HG02759 (cell line): ENCODE measurements around the gene MAML3.

Experiments
- ATAC-seq: cut with Tn5 transposase; IDR thresholded peaks from one replicate; pipeline ENCODE4 v1.9.1; 2021; ENCODE audit warnings: mild to moderate bottlenecking, moderate library complexity; ENCODE audit not compliant: unreplicated experiment

Gene MAML3

DNA sequence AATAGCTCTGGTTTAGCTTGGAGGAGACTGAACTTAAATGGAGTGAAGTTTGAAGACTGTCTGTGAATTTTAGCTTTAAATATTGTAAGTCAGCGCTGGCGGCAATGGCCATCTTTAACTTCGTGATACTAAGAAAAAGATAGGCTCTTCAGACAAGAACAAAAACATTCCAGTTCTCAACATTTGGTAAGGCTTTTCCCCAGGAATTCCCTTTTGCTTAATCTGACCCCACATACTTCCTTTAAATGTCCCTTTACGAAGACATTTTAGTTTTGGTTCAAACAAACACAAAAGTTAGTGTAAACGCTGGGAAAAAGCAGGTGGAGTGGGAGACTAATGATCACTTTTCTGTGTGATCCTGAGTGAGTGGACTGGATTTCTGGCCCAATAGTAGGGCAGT lies 106.2 kb downstream of the MAML3 start:
- no peak for ATAC-seq

GRCh38 chr4:140047017-140047640 lies 106.9 kb downstream of the MAML3 start:
- ATAC-seq = no peak

GRCh38 chr4:140046543-140046942 lies 107.4 kb downstream of the MAML3 start:
- no peak for ATAC-seq

GRCh38 chr4:140046016-140046415 lies 108.0 kb downstream of the MAML3 start:
- ATAC-seq = no peak

GRCh38 chr4:140044337-140044902 lies 109.6 kb downstream of the MAML3 start:
- no peak for ATAC-seq

DNA sequence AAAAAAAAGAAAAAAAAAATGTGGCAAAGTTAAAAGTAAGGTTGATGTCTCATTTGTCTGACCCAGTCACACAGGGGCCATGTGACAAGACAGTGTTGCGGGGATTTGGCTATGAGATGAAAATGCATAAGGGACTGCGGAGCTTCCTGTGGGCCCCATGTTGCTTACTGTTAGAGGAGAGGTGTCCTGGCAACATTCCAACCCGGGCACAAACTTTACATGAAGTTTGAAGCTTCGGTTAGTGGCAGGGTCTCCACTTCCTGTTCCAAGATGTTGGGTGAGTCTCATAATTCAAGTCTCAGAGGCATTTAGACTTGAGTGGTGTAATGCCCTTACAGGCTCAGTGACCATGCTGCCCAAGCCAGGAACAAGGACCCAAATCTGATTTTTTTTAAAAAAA lies 111.3 kb downstream of the MAML3 start:
- ATAC-seq = no peak

GRCh38 chr4:140038031-140038533 lies 115.9 kb downstream of the MAML3 start:
- no peak for ATAC-seq

DNA sequence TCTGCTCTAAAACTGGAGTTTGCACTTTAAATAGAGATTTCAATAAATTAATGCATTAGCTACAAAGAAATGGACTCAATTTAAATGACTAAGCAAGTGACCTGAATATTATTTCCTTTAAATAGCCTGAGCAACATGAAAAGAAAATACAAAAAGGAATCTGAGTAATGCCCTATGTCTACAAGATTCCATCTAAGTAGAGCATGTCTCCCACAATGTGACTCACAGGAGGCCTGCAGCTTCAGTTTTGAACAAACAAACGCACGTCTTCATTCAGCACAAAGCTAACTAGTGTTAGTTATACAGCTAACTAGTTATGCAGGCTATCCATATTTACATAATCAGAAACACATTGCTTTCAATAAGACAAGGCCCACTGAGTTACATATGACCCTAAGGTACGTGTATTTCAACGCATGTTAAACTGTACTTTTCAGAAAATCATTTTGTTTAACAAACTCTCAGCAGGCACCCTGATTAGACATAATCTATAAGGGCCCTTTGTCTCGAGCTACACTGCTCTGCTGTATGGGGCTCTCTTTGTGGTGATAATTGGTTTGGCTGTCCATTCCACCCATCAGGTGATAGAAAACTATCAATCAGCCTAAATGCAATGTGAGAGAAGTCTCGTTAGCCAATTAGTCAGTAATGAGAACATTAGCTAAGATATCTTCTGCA lies 116.5 kb downstream of the MAML3 start:
- no peak for ATAC-seq

DNA sequence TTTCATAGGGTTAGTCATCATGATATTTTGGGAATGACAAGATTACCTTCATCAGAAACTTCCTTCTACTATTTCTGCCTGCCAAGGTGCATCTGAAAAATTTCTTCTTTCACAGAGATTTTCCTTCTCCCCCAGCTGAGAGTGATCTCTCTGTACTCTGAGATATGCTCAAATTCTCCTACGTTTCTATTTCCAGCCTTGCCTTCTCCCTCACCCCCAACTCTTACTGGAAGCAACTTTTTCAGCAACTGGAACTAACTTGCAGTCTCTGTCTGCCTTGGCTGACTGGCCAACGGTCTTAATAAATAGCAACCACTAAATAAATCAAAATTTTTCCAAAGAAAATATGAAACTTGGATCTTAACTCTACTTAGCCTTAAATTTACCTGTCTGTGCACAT lies 122.3 kb downstream of the MAML3 start:
- ATAC-seq = no peak

DNA sequence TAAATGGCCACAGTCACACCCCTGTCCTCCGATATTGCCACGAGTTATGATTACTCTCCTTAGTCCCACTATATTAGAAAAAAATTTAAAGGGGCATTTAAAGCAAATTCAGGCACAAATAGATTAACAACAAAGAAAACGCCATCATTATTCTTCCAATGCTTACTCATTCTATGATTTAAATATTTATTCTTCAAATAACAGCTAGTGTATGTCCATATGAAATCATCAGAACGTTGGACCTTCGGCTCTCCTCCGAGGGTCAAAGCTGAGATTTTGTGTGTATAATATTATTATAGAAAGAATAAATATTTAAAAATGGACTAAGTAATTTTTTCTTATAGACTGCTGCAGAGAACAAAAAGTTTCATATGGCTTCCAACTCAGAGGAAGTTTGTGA lies 122.9 kb downstream of the MAML3 start:
- no peak for ATAC-seq

DNA sequence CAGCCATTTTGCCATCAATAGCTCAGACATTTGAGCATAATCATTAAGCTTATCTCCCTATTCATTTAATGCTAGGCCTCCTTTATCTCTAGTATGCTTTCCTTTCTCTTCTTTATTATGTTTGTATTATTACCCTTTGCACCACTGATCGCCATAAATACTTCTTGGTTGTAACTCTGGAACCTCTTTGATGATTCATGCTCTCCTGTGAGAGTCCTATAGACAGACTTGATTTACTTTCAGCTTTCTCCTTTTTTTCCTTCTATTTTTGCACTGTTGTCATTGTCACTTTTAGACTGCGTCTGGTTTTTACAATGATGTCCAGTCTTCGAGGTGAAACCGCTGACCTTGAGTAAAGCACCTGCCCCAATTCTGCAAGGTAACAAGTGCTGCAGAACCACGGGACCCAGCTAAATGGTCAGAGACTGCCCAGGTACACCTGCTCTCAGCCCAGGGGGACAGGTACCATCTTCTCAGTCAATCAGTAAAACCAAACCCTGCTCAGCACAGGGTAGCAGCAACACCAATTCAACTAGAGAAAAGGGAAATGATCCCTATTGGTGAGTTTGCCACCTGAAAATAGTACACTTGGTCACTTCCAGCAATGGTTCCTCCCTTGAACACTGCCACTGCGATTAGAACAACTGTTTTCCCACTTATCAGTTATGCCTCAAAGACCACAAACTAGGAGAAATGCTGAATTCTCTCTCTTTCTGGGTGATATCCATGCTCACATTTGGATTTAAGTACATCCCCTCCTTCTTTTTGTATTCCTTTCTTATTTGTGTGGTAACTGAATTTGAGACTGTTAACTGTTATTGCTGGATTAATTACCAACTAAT lies 125.1 kb downstream of the MAML3 start:
- no peak for ATAC-seq

DNA sequence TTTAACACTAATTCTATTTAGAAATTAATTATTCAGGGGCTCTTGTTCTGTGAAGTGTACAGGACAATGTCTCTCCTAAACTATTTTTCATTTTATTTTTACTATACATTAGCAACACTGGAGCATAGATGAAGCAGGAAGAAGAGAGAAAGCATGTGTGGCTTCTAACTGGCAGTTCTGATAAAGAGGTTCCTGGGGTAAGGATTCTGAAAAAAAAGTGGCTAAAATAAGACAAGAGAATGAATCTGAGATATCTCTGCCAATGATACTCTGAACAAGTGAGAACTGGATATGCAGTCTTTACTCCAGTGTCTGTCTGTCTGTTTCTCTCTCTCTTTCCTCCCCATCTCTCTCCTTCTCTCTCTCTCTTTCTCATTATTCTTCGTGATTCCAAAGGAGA lies 125.9 kb downstream of the MAML3 start:
- no peak for ATAC-seq

DNA sequence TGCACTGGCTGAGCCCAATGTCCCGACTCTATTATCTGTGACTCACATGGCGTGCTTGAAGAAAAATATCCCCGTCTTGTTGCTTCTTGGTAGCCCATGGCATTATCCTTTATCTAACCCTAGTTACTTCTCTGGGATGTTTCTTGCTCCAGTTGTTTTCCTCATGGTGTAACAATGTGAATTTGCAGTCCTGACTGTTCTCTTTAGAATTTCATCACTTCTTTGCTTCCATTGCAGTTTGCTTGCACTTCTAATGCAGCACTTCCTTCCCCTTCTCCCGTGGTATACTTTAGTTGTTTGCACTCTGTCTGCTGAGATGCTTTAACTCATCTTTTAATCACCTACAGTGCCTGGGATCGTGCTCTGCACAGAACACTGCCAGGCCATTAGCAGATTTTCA lies 126.9 kb downstream of the MAML3 start:
- no peak for ATAC-seq

- no peak for ATAC-seq
Observed at GRCh38 chr4:140025470-140025869, 128.5 kb downstream of the MAML3 start.

- ATAC-seq = no peak
Observed at GRCh38 chr4:140020457-140021361, 133.3 kb downstream of the MAML3 start.

- no peak for ATAC-seq
Observed at GRCh38 chr4:140019619-140020347, 134.2 kb downstream of the MAML3 start.

DNA sequence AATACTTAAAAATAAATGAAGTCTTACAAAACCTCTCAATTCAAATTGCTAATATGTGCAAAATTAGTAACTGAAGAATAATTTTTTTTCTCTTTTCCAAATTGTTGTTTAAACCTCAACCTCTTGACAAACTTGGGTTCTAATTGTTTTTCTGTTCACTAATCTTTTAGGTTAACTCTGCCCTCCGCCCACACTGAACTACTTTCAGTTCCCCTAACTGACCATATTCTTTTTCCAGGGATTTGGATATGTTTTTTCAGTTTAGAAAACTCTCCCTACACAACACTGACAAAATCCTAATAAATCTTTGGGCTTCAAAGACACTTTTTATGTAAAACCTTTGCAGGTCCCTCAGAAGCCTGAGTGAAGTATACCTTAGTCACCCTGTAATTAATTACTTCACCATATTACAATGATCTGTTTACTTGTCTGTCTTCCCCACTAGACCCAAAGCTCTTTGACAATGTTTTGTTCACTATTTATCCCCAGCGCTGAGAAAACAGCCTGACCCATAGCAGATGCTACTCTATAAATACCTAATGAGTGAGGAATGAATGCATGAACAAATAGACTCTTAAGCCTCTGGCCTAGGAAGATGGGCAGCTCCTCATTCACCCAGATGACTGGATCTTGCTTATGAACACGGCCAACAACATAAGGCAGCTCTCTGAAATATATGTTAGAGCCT lies 134.9 kb downstream of the MAML3 start:
- ATAC-seq = no peak

DNA sequence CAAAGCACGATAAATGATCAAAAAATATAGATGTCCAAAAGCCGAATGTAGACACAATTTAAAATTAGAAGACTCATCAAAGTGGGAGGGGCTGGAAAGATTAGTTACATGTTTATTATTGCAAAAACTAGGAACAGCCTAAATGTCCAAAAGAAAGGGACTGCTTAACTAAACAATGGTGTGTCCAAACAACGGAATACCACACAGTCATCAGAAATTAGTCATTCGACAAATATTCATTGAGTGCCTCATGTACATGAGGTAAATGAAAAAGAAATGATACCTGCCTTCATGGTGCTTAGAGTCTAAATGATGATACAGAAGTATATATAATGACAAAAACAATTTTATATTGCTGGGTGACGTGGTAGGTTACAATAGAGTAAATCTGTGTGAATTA lies 139.7 kb downstream of the MAML3 start:
- no peak for ATAC-seq
